HG03039 (cell line): ENCODE results near the gene YIPF6.
"Not testable (repeated sequence)": the region's sequence is repeated elsewhere in the genome, so short reads cannot be mapped to it uniquely, and the experiment has no call there.

ENCODE experiments used
- ATAC-seq: cut with Tn5 transposase; IDR thresholded peaks from one replicate; pipeline ENCODE4 v1.9.1; 2021; ENCODE audit warnings: mild to moderate bottlenecking, moderate library complexity; ENCODE audit not compliant: unreplicated experiment

YIPF6 gene

GRCh38 chrX:68503836-68504636 lies 5.2 kb downstream of the YIPF6 start:
- ATAC-seq: peak; percentile 80

GRCh38 chrX:68506649-68507048 lies 7.8 kb downstream of the YIPF6 start:
- no peak for ATAC-seq

GRCh38 chrX:68508799-68509198 lies 9.9 kb downstream of the YIPF6 start:
- no peak for ATAC-seq

GRCh38 chrX:68511255-68511654 lies 12.4 kb downstream of the YIPF6 start:
- ATAC-seq: no peak

GRCh38 chrX:68524680-68525079 lies 25.8 kb downstream of the YIPF6 start:
- not testable (repeated sequence) for ATAC-seq

GRCh38 chrX:68532831-68533533 lies 34.1 kb downstream of the YIPF6 start:
- ATAC-seq: no peak

GRCh38 chrX:68533656-68534055 lies 34.8 kb downstream of the YIPF6 start:
- no peak for ATAC-seq

GRCh38 chrX:68534691-68535090 lies 35.8 kb downstream of the YIPF6 start:
- no peak for ATAC-seq

GRCh38 chrX:68536429-68536828 lies 37.6 kb downstream of the YIPF6 start:
- no peak for ATAC-seq

GRCh38 chrX:68536884-68537283 lies 38.0 kb downstream of the YIPF6 start:
- no peak for ATAC-seq

- no peak for ATAC-seq
Measured at GRCh38 chrX:68550193-68550592, 51.3 kb downstream of the YIPF6 start.

- ATAC-seq: no peak
Measured at GRCh38 chrX:68556036-68556435, 57.2 kb downstream of the YIPF6 start.

GRCh38 chrX:68557126-68557525 lies 58.3 kb downstream of the YIPF6 start:
- ATAC-seq: not testable (repeated sequence)

- not testable (repeated sequence) for ATAC-seq
Measured at GRCh38 chrX:68559905-68560304, 61.1 kb downstream of the YIPF6 start.

- ATAC-seq: no peak
Measured at GRCh38 chrX:68568136-68568535, 69.3 kb downstream of the YIPF6 start.

- ATAC-seq: no peak
Measured at GRCh38 chrX:68570598-68570997, 71.7 kb downstream of the YIPF6 start.

- ATAC-seq: no peak
Measured at GRCh38 chrX:68571292-68571609, 72.4 kb downstream of the YIPF6 start.

GRCh38 chrX:68571610-68572311 lies 72.9 kb downstream of the YIPF6 start:
- peak; percentile 89 for ATAC-seq

- ATAC-seq: no peak
Measured at GRCh38 chrX:68574240-68574639, 75.4 kb downstream of the YIPF6 start.

- ATAC-seq: no peak
Measured at GRCh38 chrX:68579810-68580209, 81.0 kb downstream of the YIPF6 start.

GRCh38 chrX:68584221-68584620 lies 85.4 kb downstream of the YIPF6 start:
- ATAC-seq: no peak
